Measurements from ENCODE around the gene PGM1.

The PGM1 gene

GRCh38 chr1:63600248-63600647, 7.0 kb downstream of the PGM1 start:
- no peak for DNase-seq (ENCODE audit: low read depth in 2 of 2, low spot score in 1 of 2)

DNA sequence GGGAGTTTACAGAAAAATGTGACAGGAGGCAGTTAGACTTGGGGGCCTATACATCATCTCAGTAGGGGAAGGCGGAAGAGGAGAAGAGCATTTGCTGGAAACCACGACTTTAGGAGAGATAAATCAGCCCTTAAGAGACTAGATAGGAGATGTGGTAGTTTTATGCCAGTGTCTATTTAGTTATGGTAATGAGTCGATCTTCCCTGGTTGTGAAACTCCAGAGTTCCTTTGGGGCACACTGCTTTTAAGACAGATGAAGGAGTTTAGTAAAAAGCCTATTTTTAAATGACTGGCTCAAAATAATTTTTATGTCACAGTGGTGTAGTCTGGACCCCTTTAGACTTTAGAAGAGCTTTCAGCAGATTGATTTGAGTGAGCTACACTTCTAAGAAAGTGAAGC, 7.8 kb downstream of the PGM1 start:
- DNase-seq (ENCODE audit: low read depth in 2 of 2, low spot score in 1 of 2), result no peak

GRCh38 chr1:63601463-63601862, 8.3 kb downstream of the PGM1 start:
- no peak for DNase-seq (ENCODE audit: low read depth in 2 of 2, low spot score in 1 of 2)

- no peak for DNase-seq (ENCODE audit: low read depth in 2 of 2, low spot score in 1 of 2)
Measured at GRCh38 chr1:63601912-63602311, 8.7 kb downstream of the PGM1 start.

DNA sequence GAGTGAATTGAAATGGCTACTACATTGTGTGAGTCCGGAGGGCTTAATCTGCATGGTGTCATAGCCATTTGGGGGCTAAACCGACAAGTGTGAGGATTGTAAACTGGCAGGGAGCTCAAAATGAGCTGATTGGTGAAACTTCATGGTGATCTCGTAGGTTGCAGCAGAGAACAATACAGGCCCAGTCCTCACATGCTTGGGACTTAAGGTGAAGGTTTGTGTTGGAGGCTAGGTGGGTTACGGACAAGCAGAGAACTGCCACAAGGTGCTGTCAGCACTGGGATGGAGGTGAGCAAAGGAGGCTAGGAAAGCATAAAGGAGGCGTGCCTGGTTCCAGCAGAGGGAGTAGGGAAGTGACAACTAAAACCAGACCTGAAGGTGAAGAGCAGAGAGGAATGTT, 9.4 kb downstream of the PGM1 start:
- no peak for DNase-seq (ENCODE audit: low read depth in 2 of 2, low spot score in 1 of 2)

- DNase-seq (ENCODE audit: low read depth in 2 of 2, low spot score in 1 of 2), result no peak
Measured at GRCh38 chr1:63603810-63604209, 10.6 kb downstream of the PGM1 start.

DNA sequence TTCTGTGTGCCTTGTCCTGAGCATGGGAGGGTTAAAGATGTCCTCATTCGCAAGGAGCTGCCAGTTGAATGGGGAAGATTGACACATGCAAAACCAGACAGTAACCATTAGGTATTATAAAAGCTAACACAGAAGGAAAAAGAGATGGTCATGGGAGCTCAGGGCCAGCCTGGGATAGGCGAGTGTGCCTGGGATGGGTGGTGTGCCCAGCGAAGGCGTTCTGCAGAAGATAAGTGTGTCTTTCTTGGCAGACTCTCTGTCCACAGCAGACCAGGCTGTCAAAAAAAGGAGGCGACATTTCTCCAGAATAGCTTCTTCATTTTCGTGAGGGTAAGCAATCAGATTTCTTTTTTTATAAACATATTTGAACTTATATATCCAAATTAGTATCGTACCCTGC, 14.1 kb downstream of the PGM1 start:
- DNase-seq (ENCODE audit: low read depth in 2 of 2, low spot score in 1 of 2), result no peak

GRCh38 chr1:63611231-63611630, 18.0 kb downstream of the PGM1 start:
- no peak for DNase-seq (ENCODE audit: low read depth in 2 of 2, low spot score in 1 of 2)

- DNase-seq (ENCODE audit: low read depth in 2 of 2, low spot score in 1 of 2), result no peak
Measured at GRCh38 chr1:63612564-63612963, 19.4 kb downstream of the PGM1 start.

DNA sequence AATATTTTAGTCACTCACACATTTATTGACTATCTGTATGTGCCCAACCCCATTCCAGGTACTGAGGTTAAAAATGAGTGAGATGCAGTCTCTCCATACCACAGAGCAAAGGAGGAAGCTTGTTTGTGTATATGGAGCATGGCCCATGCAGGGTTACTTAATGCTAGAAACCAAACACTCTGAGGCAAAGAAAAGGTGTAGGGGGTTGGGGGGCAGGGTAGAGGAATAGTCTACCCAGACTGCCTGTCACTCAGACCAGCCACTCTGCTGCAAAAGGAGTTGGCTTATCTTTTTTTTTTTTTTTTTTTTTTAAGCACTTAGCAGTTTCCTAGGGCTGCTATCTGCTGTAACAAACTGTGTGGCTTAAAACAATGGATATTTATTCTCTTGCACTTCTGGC, 19.8 kb downstream of the PGM1 start:
- no peak for DNase-seq (ENCODE audit: low read depth in 2 of 2, low spot score in 1 of 2)

DNA sequence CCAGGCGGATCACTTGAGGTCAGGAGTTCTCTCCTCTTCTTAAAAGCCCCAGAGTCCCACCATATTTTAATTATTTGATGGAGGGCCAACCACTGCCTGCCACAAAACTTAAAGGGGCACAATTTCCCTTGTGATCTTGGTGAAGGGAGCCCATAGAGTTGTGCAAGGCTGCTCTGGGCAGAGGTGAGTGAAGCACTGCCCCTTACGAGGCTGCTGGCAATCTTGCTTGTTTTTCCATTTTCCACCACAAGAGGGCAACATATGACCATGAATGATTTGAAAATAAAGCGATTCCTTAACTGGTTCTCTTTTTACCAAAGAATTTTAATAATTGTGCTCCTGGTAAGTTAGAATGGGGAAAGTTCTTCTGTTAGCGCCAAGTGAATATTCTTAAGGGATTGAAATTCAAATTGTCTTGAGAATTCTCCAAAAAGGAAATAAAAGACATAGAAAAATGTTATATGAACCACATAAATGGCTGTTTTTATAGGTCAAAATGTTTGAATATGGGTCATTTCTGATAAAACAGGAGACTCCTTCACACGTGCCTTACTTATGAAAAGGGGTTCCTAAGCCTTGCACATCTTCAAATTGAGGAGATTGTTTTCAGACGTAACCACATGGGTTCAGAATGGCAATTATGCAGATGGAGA, 22.7 kb downstream of the PGM1 start:
- DNase-seq (ENCODE audit: low read depth in 2 of 2, low spot score in 1 of 2), result peak; percentile 28 to 37

GRCh38 chr1:63617450-63617849, 24.2 kb downstream of the PGM1 start:
- DNase-seq (ENCODE audit: low read depth in 2 of 2, low spot score in 1 of 2), result no peak

- DNase-seq (ENCODE audit: low read depth in 2 of 2, low spot score in 1 of 2), result no peak
Measured at GRCh38 chr1:63618011-63618410, 24.8 kb downstream of the PGM1 start.

- DNase-seq (ENCODE audit: low read depth in 2 of 2, low spot score in 1 of 2), result no peak
Measured at GRCh38 chr1:63619558-63619957, 26.3 kb downstream of the PGM1 start.

GRCh38 chr1:63620671-63621070, 27.5 kb downstream of the PGM1 start:
- no peak for DNase-seq (ENCODE audit: low read depth in 2 of 2, low spot score in 1 of 2)

DNA sequence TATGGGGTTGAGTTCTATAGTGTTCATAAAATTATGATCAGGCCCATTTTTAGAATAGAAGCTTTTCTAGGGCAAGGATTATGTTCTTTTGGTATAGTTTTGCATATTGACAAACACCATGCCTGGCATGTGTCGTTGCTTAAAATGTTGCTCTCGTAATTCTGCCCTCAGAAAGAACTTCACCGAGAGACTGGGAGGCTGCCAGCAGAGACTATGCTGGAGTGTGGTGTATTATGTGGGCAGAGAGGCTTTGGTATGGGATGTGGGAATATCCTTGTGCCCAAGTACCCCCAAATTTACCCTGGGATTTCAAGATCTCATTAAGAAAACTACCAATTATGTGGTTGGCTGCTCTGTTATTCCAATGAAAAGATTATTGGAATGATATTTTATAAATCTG, 27.9 kb downstream of the PGM1 start:
- no peak for DNase-seq (ENCODE audit: low read depth in 2 of 2, low spot score in 1 of 2)

- no peak for DNase-seq (ENCODE audit: low read depth in 2 of 2, low spot score in 1 of 2)
Measured at GRCh38 chr1:63621698-63622097, 28.5 kb downstream of the PGM1 start.

DNA sequence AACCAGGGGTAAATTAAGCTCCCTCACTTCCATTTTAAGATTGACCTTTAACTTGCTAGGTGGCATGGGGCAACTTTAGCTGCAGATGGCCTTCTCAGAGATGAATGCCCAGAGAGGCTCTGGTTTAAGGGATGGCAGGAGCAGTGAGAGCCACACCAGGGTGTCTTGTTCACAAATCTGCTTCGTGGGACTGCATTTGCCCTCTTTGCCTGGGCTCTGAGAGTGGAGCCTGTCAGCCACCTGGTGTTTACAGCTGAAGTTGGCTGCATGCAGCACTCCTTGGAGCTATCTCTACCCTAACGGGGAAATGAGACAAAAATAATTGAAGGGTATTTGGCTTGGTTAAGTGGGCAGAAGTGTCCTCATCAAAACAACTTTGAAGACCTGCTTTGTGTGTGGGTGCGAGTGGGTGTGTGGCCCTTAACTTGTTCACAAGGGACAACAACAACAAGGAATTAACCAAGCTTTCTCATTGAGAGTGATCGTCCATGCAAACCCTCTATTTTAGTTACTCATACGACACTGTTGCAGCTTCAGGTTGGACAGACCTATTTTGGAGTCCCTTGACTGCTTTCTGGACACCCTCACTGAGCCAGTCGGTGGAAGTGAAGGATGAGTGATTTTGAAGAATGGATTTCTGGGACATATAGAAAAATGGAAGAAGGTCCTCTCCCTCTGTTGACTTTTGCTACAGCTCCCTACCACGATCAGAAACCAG, 29.8 kb downstream of the PGM1 start:
- DNase-seq (ENCODE audit: low read depth in 2 of 2, low spot score in 1 of 2), result no peak

DNA sequence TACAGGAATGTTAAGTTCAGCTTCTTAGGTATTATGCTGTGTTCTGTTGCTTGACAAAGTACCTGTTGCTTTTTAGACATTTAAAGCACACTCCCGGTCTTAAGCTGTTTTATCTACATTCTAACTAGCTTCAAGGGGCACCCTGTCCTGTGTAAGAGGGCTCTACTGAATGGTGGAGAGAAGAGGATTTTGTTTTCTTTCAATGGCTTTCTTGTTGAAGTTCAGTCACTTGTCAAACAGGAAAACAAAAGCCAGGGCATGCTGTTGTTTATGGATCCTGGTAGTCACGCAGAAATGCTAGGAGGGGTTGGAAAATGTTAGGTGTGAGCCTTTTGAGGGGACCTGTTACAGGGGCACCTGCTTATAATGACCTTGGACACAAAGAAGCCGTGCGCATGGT, 30.7 kb downstream of the PGM1 start:
- DNase-seq (ENCODE audit: low read depth in 2 of 2, low spot score in 1 of 2), result no peak

DNA sequence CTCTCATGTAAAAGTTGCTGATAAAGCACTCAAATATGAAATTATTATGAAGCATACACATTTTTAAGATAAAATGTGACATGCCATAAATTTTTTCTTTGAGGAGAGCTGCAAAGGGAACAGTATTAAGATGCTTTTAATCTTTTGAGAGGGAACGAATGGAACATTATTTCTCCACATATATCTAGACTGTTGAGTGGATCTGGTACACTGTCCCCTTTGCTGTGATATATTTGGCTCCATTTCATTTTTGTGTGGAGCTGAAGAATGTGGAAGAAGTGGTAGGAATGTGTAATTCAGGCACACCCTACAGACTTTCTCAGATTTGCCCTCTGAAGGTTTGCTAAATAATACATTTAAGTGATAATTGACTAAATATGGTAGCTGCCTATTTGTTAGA, 31.7 kb downstream of the PGM1 start:
- no peak for DNase-seq (ENCODE audit: low read depth in 2 of 2, low spot score in 1 of 2)

GRCh38 chr1:63626222-63626621, 33.0 kb downstream of the PGM1 start:
- DNase-seq (ENCODE audit: low read depth in 2 of 2, low spot score in 1 of 2), result no peak

GRCh38 chr1:63628607-63629006, 35.4 kb downstream of the PGM1 start:
- no peak for DNase-seq (ENCODE audit: low read depth in 2 of 2, low spot score in 1 of 2)

- DNase-seq (ENCODE audit: low read depth in 2 of 2, low spot score in 1 of 2), result no peak
Measured at GRCh38 chr1:63630238-63630637, 37.0 kb downstream of the PGM1 start.

All from stimulated activated CD8-positive, alpha-beta memory T cell treated with anti-CD3 and anti-CD28 coated beads, Interleukin-4, amount 100 ng/mL, for 1 hour (primary cell).